BJ (cell line): Measurements from ENCODE around the gene KEAP1. TPM values are rescaled to one million over a fixed set of nuclear protein-coding genes. Genes with fewer than 3 reads are reported as not detected.

Source experiments
- CTCF ChIA-PET: fragments of 350-600 bp; formaldehyde crosslinking; extraction: SDS; loops from one replicate; lab custom pipeline; 2021; ENCODE audit warnings: antibody characterized with exemption, inconsistent platforms; lab: Yijun Ruan, JAX
- POLR2A ChIA-PET: fragments of 300-600 bp; sonication (Branson Sonifier 250); formaldehyde crosslinking; extraction: SDS; loops from one replicate; lab custom pipeline; 2021; ENCODE audit warnings: antibody characterized with exemption; lab: Charles Lee
- DNase-seq: peaks from one replicate; pipeline ENCODE4 v3.0.0-alpha.2; 2011; ENCODE audit warnings: low read depth
- H3K27me3 ChIP-seq: 2 replicates; pipeline ENCODE4 v1.6.0; 2011; ENCODE audit warnings: low read length; ENCODE audit not compliant: control insufficient read depth, insufficient read depth
- H3K36me3 ChIP-seq: 2 replicates; pipeline ENCODE4 v1.5.1; 2011; ENCODE audit warnings: low read length; ENCODE audit not compliant: control insufficient read depth, insufficient read depth
- H3K4me3 ChIP-seq: 2 replicates; pipeline ENCODE4 v1.5.1; 2011; ENCODE audit warnings: low read depth, mild to moderate bottlenecking, control low read depth, low read length
- polyA plus RNA-seq: library from polyadenylated mRNA; depleted of rRNA; stranded (reverse); fragments of >200 nt; gene quantifications from 2 replicates; pipeline ENCODE4 v1.2.3, GENCODE V29; 2011
- TF ChIP-seq, protein P1 (sequence below): IDR thresholded peaks from 2 replicates; pipeline ENCODE4 v1.5.1; 2011; ENCODE audit warnings: low read depth, mild to moderate bottlenecking, control low read depth, inconsistent platforms, low read length, moderate library complexity; ENCODE audit not compliant: insufficient read depth

KEAP1 gene
- polyA plus RNA-seq, 1 experiment: 114 TPM

- no peaks in the 10 kb centered on the region for H3K27me3 ChIP-seq
- ChIA-PET POLR2A (no interaction called here), CTCF (interaction anchor here (0.7 to 2.0 kb wide), 9 partner anchors 9 to 221 kb away, joined by 3 to 5 read pairs (median 4); no protein-coding TSS in a partner anchor)
- DNase-seq: peak; percentile 19
- H3K4me3 ChIP-seq: peak overlapping the region; percentile 14
- no peaks in the 10 kb centered on the region for H3K36me3 ChIP-seq
- TF ChIP-seq, protein P1, sequence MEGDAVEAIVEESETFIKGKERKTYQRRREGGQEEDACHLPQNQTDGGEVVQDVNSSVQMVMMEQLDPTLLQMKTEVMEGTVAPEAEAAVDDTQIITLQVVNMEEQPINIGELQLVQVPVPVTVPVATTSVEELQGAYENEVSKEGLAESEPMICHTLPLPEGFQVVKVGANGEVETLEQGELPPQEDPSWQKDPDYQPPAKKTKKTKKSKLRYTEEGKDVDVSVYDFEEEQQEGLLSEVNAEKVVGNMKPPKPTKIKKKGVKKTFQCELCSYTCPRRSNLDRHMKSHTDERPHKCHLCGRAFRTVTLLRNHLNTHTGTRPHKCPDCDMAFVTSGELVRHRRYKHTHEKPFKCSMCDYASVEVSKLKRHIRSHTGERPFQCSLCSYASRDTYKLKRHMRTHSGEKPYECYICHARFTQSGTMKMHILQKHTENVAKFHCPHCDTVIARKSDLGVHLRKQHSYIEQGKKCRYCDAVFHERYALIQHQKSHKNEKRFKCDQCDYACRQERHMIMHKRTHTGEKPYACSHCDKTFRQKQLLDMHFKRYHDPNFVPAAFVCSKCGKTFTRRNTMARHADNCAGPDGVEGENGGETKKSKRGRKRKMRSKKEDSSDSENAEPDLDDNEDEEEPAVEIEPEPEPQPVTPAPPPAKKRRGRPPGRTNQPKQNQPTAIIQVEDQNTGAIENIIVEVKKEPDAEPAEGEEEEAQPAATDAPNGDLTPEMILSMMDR: no peak
These were observed 24.7 kb downstream of the KEAP1 start for GRCh38 chr19:10478476-10478875.

GRCh38 chr19:10474962-10475451 is 28.1 kb downstream of the KEAP1 start:
- Histone ChIP-seq H3K27me3 (no peaks in the 10 kb centered on the region), H3K4me3 (no peak overlapping the region), H3K36me3 (no peaks in the 10 kb centered on the region)
- DNase-seq: no peak
- POLR2A ChIA-PET: no interaction called here
- TF ChIP-seq, protein P1: no peak
- CTCF ChIA-PET: interaction anchor here (1.9 kb wide), 1 partner anchor 58 kb away, joined by 5 read pairs; no protein-coding TSS in a partner anchor

DNA sequence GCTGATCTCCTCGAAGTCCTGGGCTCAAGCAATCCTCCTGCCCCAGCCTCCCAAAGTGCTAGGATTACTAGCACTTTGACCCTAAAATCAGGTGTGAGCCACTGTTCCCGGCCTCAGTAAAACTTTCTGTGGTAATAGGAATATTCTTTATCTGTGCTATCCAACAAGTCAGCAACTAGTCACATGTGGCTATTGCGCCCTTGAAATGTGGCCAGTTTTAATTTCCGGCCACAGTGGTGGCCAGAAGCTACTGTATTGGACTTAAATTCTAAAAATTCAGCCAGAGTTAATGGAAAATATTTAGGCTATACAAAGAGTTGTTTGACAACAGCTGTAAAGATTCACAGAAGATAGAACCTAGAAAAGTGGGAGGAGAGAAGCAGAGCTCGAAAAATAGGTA is 30.0 kb downstream of the KEAP1 start:
- ChIA-PET POLR2A (no interaction called here), CTCF (interaction anchor here (1.0 to 2.0 kb wide), 2 partner anchors 11 to 18 kb away, joined by 3 to 15 read pairs; no protein-coding TSS in a partner anchor)
- H3K36me3 ChIP-seq: no peaks in the 10 kb centered on the region; the same call in 1 of the 2 replicates
- TF ChIP-seq, protein P1: no peak
- no peak overlapping the region for H3K4me3 ChIP-seq
- no peak for DNase-seq
- no peaks in the 10 kb centered on the region for H3K27me3 ChIP-seq

- Histone ChIP-seq H3K36me3 (peaks cover 2% of the 10 kb centered on the region), H3K27me3 (no peaks in the 10 kb centered on the region), H3K4me3 (no peak overlapping the region)
- POLR2A ChIA-PET: no interaction called here
- DNase-seq: no peak
- CTCF ChIA-PET: no interaction called here
- TF ChIP-seq, protein P1: peak; percentile 46; the same call in 1 of the 2 replicates
These were observed 31.2 kb downstream of the KEAP1 start for GRCh38 chr19:10471909-10472308.

- Histone ChIP-seq H3K36me3 (peaks cover 9% of the 10 kb centered on the region), H3K27me3 (no peaks in the 10 kb centered on the region), H3K4me3 (no peak overlapping the region)
- no peak for DNase-seq
- TF ChIP-seq, protein P1: no peak
- ChIA-PET POLR2A (no interaction called here), CTCF (no interaction called here)
These were observed 35.0 kb downstream of the KEAP1 start for GRCh38 chr19:10468133-10468532.
